K562 (cell line): ENCODE data around the gene ABHD16A. TPM values are rescaled to one million over a fixed set of nuclear protein-coding genes. Genes with fewer than 3 reads are reported as not detected.

Experiments used
- ARID2 ChIP-seq: fragments of 450-650 bp; IDR thresholded peaks from 2 replicates; pipeline ENCODE4 v1.6.1; 2017; ENCODE audit warnings: antibody characterized with exemption, mild to moderate bottlenecking
- BRD9 ChIP-seq: fragments of 450-650 bp; IDR thresholded peaks from 2 replicates; pipeline ENCODE4 v1.6.1; 2018; ENCODE audit warnings: low read depth; ENCODE audit not compliant: partially characterized antibody
- CC2D1A ChIP-seq: fragments of 450-650 bp; IDR thresholded peaks from 2 replicates; pipeline ENCODE4 v1.6.1; 2017; ENCODE audit warnings: mild to moderate bottlenecking
- FOXO4 ChIP-seq: fragments of 450-650 bp; formaldehyde crosslinking; IDR thresholded peaks from 2 replicates; pipeline ENCODE4 v1.4.0; 2020; ENCODE audit warnings: mild to moderate bottlenecking, moderate library complexity
- HNRNPL ChIP-seq: fragments of 200-400 bp; formaldehyde crosslinking; IDR thresholded peaks from 2 replicates; pipeline ENCODE4 v1.6.1; 2017; ENCODE audit warnings: low read depth, mild to moderate bottlenecking, low read length
- MCM2 ChIP-seq: fragments of 450-650 bp; IDR thresholded peaks from 2 replicates; pipeline ENCODE4 v1.6.1; 2017; ENCODE audit warnings: low read depth, mild to moderate bottlenecking
- NFE2 ChIP-seq: IDR thresholded peaks from 2 replicates; pipeline ENCODE4 v1.6.1; 2014; ENCODE audit warnings: antibody characterized with exemption, low read depth
- RBM34 ChIP-seq: fragments of 200-400 bp; formaldehyde crosslinking; IDR thresholded peaks from 2 replicates; pipeline ENCODE4 v1.6.1; 2018; ENCODE audit warnings: low read length, borderline replicate concordance; ENCODE audit not compliant: insufficient read depth
- SLC30A9 ChIP-seq: fragments of 250-450 bp; sonication (Bioruptor Pico); IDR thresholded peaks from 2 replicates; pipeline ENCODE4 v1.8.0; 2022; ENCODE audit warnings: mild to moderate bottlenecking, moderate library complexity
- TGIF2 ChIP-seq: sonication (generic); formaldehyde crosslinking; IDR thresholded peaks from 2 replicates; pipeline ENCODE4 v1.8.1; 2022; ENCODE audit warnings: mild to moderate bottlenecking, missing genetic modification reagents, moderate library complexity
- ZBTB33 ChIP-seq: sonication (generic); formaldehyde crosslinking; IDR thresholded peaks from 2 replicates; pipeline ENCODE4 v1.8.1; 2023; ENCODE audit warnings: mild to moderate bottlenecking, missing genetic modification reagents
- ZNF253 ChIP-seq: fragments of 250-450 bp; sonication (Bioruptor Pico); conservative IDR thresholded peaks from 2 replicates; pipeline ENCODE4 v1.6.1; 2021; ENCODE audit warnings: mild to moderate bottlenecking
- ZNF3 ChIP-seq: fragments of 250-450 bp; sonication (Bioruptor Pico); IDR thresholded peaks from 2 replicates; pipeline ENCODE4 v1.5.0; 2021; ENCODE audit warnings: mild to moderate bottlenecking, moderate library complexity
- ZNF384 ChIP-seq: IDR thresholded peaks from 2 replicates; pipeline ENCODE4 v1.6.1; 2012; ENCODE audit warnings: low read depth, low read length, improper control_type of control experiment
- ZNF584 ChIP-seq: fragments of 200-800 bp; sonication (Bioruptor generic); IDR thresholded peaks from 2 replicates; pipeline ENCODE4 v1.6.1; 2016; ENCODE audit warnings: low read depth, mild to moderate bottlenecking, missing genetic modification characterization, missing compliant biosample characterization
- polyA plus RNA-seq, 8 experiments: library from polyadenylated mRNA; depleted of rRNA in 4 of 8; stranded (reverse) in 5 of 8; unstranded in 3 of 8; fragments of >200 nt; fragmentation: Nextera tagmentation in 2 of 8; fragmentation: Illumina TruSeq in 1 of 8; extraction: Ambion mirVana in 2 of 8; extraction: Trizol in 1 of 8; gene quantifications; 2 replicates each; pipeline versions ENCODE4 v1.2.1 to v1.2.3, GENCODE V29; 2011 to 2014; ENCODE audit warnings: inconsistent platforms in 1 of 8, missing spikeins in 1 of 8
- total RNA-seq, 7 experiments: library from RNA; depleted of rRNA in 6 of 7; stranded (reverse); fragments of >200 nt in 6 of 7; fragmentation: Illumina TruSeq in 2 of 7; extraction: Trizol in 2 of 7; gene quantifications; 2 replicates each; pipeline versions ENCODE4 v1.2.1 to v1.2.3, GENCODE V29; 2011 to 2021; ENCODE audit warnings: low replicate concordance in 1 of 7
- TF ChIP-seq, protein P1 (sequence below): fragments of 200-400 bp; formaldehyde crosslinking; IDR thresholded peaks from 2 replicates; pipeline ENCODE4 v1.6.1; 2017; ENCODE audit warnings: mild to moderate bottlenecking, low read depth, low read length, moderate library complexity
- TF ChIP-seq, protein P2 (sequence below): fragments of 250-450 bp; sonication (Bioruptor Pico); IDR thresholded peaks from 2 replicates; pipeline ENCODE4 v1.5.1; 2021; ENCODE audit warnings: mild to moderate bottlenecking
- TF ChIP-seq, protein P3 (sequence below): fragments of 250-450 bp; sonication (Bioruptor Pico); IDR thresholded peaks from 2 replicates; pipeline ENCODE4 v1.8.0; 2022; ENCODE audit warnings: inconsistent platforms

ABHD16A gene
- total and polyA plus RNA-seq, 9 of the 15 experiments (the other 6 are each of a cell fraction or from before 2014, with no cell fraction given): 25.8 to 120 (median 81.6) TPM

- TF ChIP-seq TGIF2 (CRISPR knock-in tag) (no peak; the same call in 1 of the 2 replicates), NFE2 (peak; percentile 57), BRD9 (peak; percentile 32), ZNF3 (no peak), CC2D1A (0 out of 2 replicates have a peak, but pooled peaks have one; percentile 37), MCM2 (no peak), ZBTB33 (CRISPR knock-in tag) (no peak; the same call in none of the 2 replicates), ARID2 (no peak), RBM34 (no peak), ZNF384 (no peak; the same call in none of the 2 replicates), HNRNPL (no peak), ZNF253 (CRISPR knock-in tag) (no peak; the same call in 1 of the 2 replicates), FOXO4 (CRISPR knock-in tag) (peak; percentile 75; the same call in 1 of the 2 replicates), ZNF584 (CRISPR knock-in tag) (no peak), SLC30A9 (CRISPR knock-in tag) (no peak)
- TF ChIP-seq, protein P1, sequence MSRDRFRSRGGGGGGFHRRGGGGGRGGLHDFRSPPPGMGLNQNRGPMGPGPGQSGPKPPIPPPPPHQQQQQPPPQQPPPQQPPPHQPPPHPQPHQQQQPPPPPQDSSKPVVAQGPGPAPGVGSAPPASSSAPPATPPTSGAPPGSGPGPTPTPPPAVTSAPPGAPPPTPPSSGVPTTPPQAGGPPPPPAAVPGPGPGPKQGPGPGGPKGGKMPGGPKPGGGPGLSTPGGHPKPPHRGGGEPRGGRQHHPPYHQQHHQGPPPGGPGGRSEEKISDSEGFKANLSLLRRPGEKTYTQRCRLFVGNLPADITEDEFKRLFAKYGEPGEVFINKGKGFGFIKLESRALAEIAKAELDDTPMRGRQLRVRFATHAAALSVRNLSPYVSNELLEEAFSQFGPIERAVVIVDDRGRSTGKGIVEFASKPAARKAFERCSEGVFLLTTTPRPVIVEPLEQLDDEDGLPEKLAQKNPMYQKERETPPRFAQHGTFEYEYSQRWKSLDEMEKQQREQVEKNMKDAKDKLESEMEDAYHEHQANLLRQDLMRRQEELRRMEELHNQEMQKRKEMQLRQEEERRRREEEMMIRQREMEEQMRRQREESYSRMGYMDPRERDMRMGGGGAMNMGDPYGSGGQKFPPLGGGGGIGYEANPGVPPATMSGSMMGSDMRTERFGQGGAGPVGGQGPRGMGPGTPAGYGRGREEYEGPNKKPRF: no peak
- TF ChIP-seq, protein P2, sequence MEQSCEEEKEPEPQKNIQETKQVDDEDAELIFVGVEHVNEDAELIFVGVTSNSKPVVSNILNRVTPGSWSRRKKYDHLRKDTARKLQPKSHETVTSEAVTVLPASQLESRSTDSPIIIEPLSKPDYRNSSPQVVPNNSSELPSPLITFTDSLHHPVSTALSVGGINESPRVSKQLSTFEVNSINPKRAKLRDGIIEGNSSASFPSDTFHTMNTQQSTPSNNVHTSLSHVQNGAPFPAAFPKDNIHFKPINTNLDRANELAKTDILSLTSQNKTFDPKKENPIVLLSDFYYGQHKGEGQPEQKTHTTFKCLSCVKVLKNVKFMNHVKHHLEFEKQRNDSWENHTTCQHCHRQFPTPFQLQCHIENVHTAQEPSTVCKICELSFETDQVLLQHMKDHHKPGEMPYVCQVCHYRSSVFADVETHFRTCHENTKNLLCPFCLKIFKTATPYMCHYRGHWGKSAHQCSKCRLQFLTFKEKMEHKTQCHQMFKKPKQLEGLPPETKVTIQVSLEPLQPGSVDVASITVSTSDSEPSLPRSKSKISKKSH (CRISPR knock-in tag): no peak
- TF ChIP-seq, protein P3, sequence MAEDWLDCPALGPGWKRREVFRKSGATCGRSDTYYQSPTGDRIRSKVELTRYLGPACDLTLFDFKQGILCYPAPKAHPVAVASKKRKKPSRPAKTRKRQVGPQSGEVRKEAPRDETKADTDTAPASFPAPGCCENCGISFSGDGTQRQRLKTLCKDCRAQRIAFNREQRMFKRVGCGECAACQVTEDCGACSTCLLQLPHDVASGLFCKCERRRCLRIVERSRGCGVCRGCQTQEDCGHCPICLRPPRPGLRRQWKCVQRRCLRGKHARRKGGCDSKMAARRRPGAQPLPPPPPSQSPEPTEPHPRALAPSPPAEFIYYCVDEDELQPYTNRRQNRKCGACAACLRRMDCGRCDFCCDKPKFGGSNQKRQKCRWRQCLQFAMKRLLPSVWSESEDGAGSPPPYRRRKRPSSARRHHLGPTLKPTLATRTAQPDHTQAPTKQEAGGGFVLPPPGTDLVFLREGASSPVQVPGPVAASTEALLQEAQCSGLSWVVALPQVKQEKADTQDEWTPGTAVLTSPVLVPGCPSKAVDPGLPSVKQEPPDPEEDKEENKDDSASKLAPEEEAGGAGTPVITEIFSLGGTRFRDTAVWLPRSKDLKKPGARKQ (CRISPR knock-in tag): no peak
These were observed 38.2 kb downstream of the ABHD16A start, which contains the start of gene GPANK1 (continued) for GRCh38 chr6:31664790-31665500.
